ENCODE data around the gene TMEM242. TPM values are rescaled to one million over a fixed set of nuclear protein-coding genes. Genes with fewer than 3 reads are reported as not detected.

TMEM242 gene
- polyA plus RNA-seq, 2 of the 4 experiments (the other 2 are of a cell fraction) = 5.3 to 7.4 TPM

DNA sequence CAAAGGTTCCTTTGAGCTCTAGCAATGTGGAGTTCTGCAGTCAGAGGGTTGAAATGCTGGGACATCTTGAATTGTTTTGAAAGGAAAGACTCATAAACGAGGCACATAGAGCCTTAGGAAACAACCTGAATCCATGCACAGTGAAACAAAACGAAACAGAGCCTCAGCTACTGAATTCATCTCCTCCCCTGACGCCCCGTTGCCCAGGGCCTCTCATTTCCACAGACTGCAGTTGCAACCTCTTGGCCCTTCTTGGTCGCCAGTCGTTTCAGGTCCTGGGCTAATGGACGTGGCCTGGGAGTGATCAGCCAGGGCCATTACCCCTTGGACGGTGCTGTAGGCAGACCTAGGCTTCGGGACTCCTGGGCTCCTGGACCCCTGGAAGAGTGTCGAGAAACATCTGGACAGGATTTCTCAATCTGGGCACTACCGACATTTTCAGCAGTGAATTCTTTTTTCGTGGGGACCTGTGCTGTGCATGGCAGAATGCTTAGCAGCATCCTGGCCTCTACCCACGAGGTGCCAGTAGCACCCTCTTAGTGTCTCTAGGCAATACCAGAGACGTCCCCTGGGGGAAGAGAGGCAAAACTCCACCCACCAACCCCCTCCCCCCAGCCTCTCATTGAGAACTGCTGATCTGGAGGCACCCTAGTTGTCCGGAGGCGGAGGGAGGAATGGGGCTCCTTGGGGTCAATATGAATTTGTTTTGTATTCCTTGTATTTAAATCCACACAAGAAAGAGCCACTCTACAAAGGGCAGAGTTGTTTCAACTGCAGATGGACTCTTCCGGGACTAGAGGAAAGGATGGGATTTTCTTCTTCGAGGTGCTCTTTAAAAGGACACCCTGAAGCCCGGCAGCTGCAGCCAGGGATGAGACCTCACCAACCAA lies 50.2 kb downstream of the TMEM242 start:
- ATAC-seq (peak; percentile 37 to 41; a peak in 3 of 6 replicates), FAIRE-seq (no peak), DNase-seq (ENCODE audit: low read depth in 1 of 2, low spot score in 1 of 2) (peak in 1 of 2 experiments; percentile 28)
- TF ChIP-seq, protein P1, sequence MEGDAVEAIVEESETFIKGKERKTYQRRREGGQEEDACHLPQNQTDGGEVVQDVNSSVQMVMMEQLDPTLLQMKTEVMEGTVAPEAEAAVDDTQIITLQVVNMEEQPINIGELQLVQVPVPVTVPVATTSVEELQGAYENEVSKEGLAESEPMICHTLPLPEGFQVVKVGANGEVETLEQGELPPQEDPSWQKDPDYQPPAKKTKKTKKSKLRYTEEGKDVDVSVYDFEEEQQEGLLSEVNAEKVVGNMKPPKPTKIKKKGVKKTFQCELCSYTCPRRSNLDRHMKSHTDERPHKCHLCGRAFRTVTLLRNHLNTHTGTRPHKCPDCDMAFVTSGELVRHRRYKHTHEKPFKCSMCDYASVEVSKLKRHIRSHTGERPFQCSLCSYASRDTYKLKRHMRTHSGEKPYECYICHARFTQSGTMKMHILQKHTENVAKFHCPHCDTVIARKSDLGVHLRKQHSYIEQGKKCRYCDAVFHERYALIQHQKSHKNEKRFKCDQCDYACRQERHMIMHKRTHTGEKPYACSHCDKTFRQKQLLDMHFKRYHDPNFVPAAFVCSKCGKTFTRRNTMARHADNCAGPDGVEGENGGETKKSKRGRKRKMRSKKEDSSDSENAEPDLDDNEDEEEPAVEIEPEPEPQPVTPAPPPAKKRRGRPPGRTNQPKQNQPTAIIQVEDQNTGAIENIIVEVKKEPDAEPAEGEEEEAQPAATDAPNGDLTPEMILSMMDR (IDR thresholded peaks at IDR 0.05) = no peak
- TF ChIP-seq TFCP2L1 (CRISPR knock-in tag; IDR thresholded peaks at IDR 0.05) (no peak), EHF (CRISPR knock-in tag; IDR thresholded peaks at IDR 0.05) (no peak), GATA3 (IDR thresholded peaks at IDR 0.05; ENCODE audit: borderline replicate concordance) (no peak), POLR2A (IDR thresholded peaks at IDR 0.05; ENCODE audit: low read length) (no peak), CEBPB (IDR thresholded peaks at IDR 0.05) (no peak), MAZ (IDR thresholded peaks at IDR 0.05; ENCODE audit: borderline replicate concordance, low read depth, low read length) (no peak), TP53 (CRISPR knock-in tag; IDR thresholded peaks at IDR 0.05) (no peak), HOXB5 (CRISPR knock-in tag; IDR thresholded peaks at IDR 0.05) (no peak), ZNF302 (CRISPR knock-in tag; IDR thresholded peaks at IDR 0.05) (no peak), RFX5 (IDR thresholded peaks at IDR 0.05) (no peak), JUNB (IDR thresholded peaks at IDR 0.05) (no peak), CBX2 (IDR thresholded peaks at IDR 0.05; ENCODE audit: borderline replicate concordance, low read depth) (no peak)
- TF ChIP-seq, protein P2, sequence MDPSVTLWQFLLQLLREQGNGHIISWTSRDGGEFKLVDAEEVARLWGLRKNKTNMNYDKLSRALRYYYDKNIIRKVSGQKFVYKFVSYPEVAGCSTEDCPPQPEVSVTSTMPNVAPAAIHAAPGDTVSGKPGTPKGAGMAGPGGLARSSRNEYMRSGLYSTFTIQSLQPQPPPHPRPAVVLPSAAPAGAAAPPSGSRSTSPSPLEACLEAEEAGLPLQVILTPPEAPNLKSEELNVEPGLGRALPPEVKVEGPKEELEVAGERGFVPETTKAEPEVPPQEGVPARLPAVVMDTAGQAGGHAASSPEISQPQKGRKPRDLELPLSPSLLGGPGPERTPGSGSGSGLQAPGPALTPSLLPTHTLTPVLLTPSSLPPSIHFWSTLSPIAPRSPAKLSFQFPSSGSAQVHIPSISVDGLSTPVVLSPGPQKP (IDR thresholded peaks at IDR 0.05; ENCODE audit: low read depth, low read length) = no peak
- Histone ChIP-seq H3K4me1 (no peaks in the 10 kb centered on the region), H3K27ac (peak overlapping the region in 1 of 2 experiments; percentile 91; a peak in 1 of 6 replicates), H3K4me2 (peak overlapping the region; percentile 99), H3K9me3 (no peaks in the 10 kb centered on the region), H3K4me3 (no peak overlapping the region)
- 76% methylated on average over 16 of the region's 19 CpGs for WGBS (ENCODE audit: missing lambda C conversion rate)
- ChIA-PET CTCF (interaction anchor here (0.8 to 2.6 kb wide), 6 partner anchors 12 to 37 kb away, joined by 3 to 18 read pairs (median 3); no protein-coding TSS in a partner anchor), POLR2A (no interaction called here)

DNA sequence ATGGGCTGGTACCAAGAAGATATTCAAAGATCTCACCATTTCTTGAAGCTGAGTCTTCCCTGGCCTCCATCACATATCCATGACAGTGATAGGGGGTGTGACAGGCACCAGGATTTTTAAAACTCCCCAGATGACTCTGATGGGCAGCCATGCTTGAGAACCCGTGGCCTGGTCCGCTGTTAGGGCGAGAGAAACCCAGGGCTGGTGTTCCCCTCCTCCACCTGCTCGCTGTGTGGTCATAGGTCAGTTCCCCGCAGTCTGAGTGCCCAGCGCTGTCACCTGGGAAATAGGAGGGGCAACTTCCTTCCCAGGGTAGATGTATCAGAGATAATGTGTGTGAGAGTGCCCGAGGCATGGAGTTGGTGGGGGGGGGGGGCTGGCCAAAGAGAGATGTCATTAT lies 50.9 kb downstream of the TMEM242 start:
- no peak overlapping the region for H3K4me2 ChIP-seq
- ChIA-PET CTCF (interaction anchor here (1.0 kb wide), 1 partner anchor 12 kb away, joined by 3 read pairs; no protein-coding TSS in a partner anchor), POLR2A (no interaction called here)
- no peaks in the 10 kb centered on the region for H3K4me1 ChIP-seq
- no peak for DNase-seq (ENCODE audit: low read depth in 1 of 2, low spot score in 1 of 2)
- no peak overlapping the region for H3K4me3 ChIP-seq
- no peak overlapping the region for H3K27ac ChIP-seq
- no peaks in the 10 kb centered on the region for H3K9me3 ChIP-seq
- no peak for FAIRE-seq
- TF ChIP-seq ZC3H11A (IDR thresholded peaks at IDR 0.05) = no peak
- no peak for TF ChIP-seq KDM1A (IDR thresholded peaks at IDR 0.05; ENCODE audit: low read depth)
- TF ChIP-seq, protein P3, sequence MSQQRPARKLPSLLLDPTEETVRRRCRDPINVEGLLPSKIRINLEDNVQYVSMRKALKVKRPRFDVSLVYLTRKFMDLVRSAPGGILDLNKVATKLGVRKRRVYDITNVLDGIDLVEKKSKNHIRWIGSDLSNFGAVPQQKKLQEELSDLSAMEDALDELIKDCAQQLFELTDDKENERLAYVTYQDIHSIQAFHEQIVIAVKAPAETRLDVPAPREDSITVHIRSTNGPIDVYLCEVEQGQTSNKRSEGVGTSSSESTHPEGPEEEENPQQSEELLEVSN (IDR thresholded peaks at IDR 0.05; ENCODE audit: borderline replicate concordance, low read depth) = no peak
- TF ChIP-seq ZSCAN20 (CRISPR knock-in tag; IDR thresholded peaks at IDR 0.05) = no peak
- TF ChIP-seq HOXB13 (CRISPR knock-in tag; IDR thresholded peaks at IDR 0.05; ENCODE audit: low read depth) = no peak
- TF ChIP-seq, protein P4, sequence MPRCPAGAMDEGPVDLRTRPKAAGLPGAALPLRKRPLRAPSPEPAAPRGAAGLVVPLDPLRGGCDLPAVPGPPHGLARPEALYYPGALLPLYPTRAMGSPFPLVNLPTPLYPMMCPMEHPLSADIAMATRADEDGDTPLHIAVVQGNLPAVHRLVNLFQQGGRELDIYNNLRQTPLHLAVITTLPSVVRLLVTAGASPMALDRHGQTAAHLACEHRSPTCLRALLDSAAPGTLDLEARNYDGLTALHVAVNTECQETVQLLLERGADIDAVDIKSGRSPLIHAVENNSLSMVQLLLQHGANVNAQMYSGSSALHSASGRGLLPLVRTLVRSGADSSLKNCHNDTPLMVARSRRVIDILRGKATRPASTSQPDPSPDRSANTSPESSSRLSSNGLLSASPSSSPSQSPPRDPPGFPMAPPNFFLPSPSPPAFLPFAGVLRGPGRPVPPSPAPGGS (IDR thresholded peaks at IDR 0.05) = no peak
- TF ChIP-seq, protein P5, sequence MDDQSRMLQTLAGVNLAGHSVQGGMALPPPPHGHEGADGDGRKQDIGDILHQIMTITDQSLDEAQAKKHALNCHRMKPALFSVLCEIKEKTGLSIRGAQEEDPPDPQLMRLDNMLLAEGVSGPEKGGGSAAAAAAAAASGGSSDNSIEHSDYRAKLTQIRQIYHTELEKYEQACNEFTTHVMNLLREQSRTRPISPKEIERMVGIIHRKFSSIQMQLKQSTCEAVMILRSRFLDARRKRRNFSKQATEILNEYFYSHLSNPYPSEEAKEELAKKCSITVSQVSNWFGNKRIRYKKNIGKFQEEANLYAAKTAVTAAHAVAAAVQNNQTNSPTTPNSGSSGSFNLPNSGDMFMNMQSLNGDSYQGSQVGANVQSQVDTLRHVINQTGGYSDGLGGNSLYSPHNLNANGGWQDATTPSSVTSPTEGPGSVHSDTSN (IDR thresholded peaks at IDR 0.05) = no peak
- no peak for TF ChIP-seq CBX8 (IDR thresholded peaks at IDR 0.05)
- no peak for TF ChIP-seq FOXS1 (CRISPR knock-in tag; IDR thresholded peaks at IDR 0.05)
- TF ChIP-seq, protein P6, sequence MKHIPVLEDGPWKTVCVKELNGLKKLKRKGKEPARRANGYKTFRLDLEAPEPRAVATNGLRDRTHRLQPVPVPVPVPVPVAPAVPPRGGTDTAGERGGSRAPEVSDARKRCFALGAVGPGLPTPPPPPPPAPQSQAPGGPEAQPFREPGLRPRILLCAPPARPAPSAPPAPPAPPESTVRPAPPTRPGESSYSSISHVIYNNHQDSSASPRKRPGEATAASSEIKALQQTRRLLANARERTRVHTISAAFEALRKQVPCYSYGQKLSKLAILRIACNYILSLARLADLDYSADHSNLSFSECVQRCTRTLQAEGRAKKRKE (CRISPR knock-in tag; IDR thresholded peaks at IDR 0.05; ENCODE audit: low read depth) = no peak
- TF ChIP-seq ZFP36 (IDR thresholded peaks at IDR 0.05; ENCODE audit: borderline replicate concordance, partially characterized antibody) = no peak
- TF ChIP-seq TP53 (CRISPR knock-in tag; IDR thresholded peaks at IDR 0.05) = no peak
- TF ChIP-seq CHD4 (IDR thresholded peaks at IDR 0.05; ENCODE audit: borderline replicate concordance) = no peak
- ATAC-seq = no peak
- WGBS (ENCODE audit: missing lambda C conversion rate) = 85% methylated on average over 6 of the region's 7 CpGs

Data from A549 (cell line).